K562 (cell line): ENCODE measurements around the gene AKAIN1. TPM values are rescaled to one million over a fixed set of nuclear protein-coding genes. Genes with fewer than 3 reads are reported as not detected.

Source experiments
- ATAC-seq: fragments of 200-7000 bp; cut with Tn5 transposase; 3 replicates; pipeline ENCODE4 v1.9.1; 2020; ENCODE audit warnings: moderate library complexity
- BruUV-seq: library from RNA; stranded (reverse); fragments of 400-500 nt; replicated peaks from 2 replicates; lab custom pipeline; 2021; lab: Mats Ljungman, UMichigan
- CTCF ChIA-PET: fragments of 300-600 bp; formaldehyde crosslinking; extraction: SDS; loops from one replicate; lab custom pipeline; 2021; ENCODE audit warnings: low intra/inter-chr PET ratio; lab: Yijun Ruan, JAX
- POLR2A ChIA-PET: fragments of 300-600, 350-650 bp; sonication (Branson Sonifier 250); formaldehyde crosslinking; extraction: SDS; loops from one replicate; lab custom pipeline; 2021; ENCODE audit warnings: antibody characterized with exemption, inconsistent platforms; lab: Yijun Ruan, JAX
- DNase-seq, 4 experiments: peaks; one replicate each; pipeline versions ENCODE4 v3.0.0 to v3.0.0-alpha.2; 2011 to 2018; ENCODE audit warnings: low spot score in 3 of 4, mixed read lengths in 3 of 4; ENCODE audit errors: extremely low read depth in 1 of 4
- FAIRE-seq: peaks from 2 replicates; lab custom pipeline; 2011; peaks lifted over from hg19 to GRCh38; lab: Jason Lieb, UNC
- H2AFZ ChIP-seq: 2 replicates; pipeline ENCODE4 v1.6.0; 2011; ENCODE audit warnings: low read depth, low read length, control low read depth, inconsistent platforms
- H3K27ac ChIP-seq: fragments of 200-600 bp; 3 replicates; pipeline ENCODE4 v1.8.0; 2011; ENCODE audit warnings: low read depth, mild to moderate bottlenecking, control low read depth, inconsistent platforms, low read length, moderate library complexity, mixed read lengths; ENCODE audit errors: extremely low read depth
- H3K27me3 ChIP-seq, 2 experiments: fragments of 300-600 bp in 1 of 2; 2 replicates in 1 of 2; 3 replicates in 1 of 2; pipeline versions ENCODE4 v1.6.0 to v1.8.0; 2011; ENCODE audit warnings: inconsistent platforms in 2 of 2, low read length in 2 of 2, mild to moderate bottlenecking in 1 of 2, mixed read lengths in 1 of 2, moderate library complexity in 1 of 2; ENCODE audit not compliant: control insufficient read depth in 2 of 2, insufficient read depth in 2 of 2
- H3K36me3 ChIP-seq: fragments of 300-600 bp; 3 replicates; pipeline ENCODE4 v1.8.0; 2011; ENCODE audit warnings: mild to moderate bottlenecking, low read length, inconsistent platforms; ENCODE audit not compliant: control insufficient read depth, insufficient read depth
- H3K4me1 ChIP-seq, 2 experiments: fragments of 200-600 bp in 1 of 2; replicated peaks in 1 of 2; 2 replicates in 1 of 2; 3 replicates in 1 of 2; pipeline versions ENCODE4 v1.5.1 to v1.8.0; 2011; ENCODE audit warnings: inconsistent platforms in 2 of 2, low read length in 2 of 2, mild to moderate bottlenecking in 1 of 2, mixed read lengths in 1 of 2, moderate library complexity in 1 of 2; ENCODE audit not compliant: control insufficient read depth in 2 of 2, insufficient read depth in 2 of 2
- H3K4me2 ChIP-seq: 2 replicates; pipeline ENCODE4 v1.6.1; 2011; ENCODE audit warnings: low read length, control low read depth, inconsistent platforms, mixed read lengths; ENCODE audit not compliant: insufficient read depth
- H3K4me3 ChIP-seq: fragments of 200-600 bp; sonication (generic), shearing (Covaris generic); 2 replicates; pipeline ENCODE4 v1.5.1; 2016; ENCODE audit warnings: control low read depth, inconsistent platforms
- H3K79me2 ChIP-seq: fragments of 200-600 bp; 3 replicates; pipeline ENCODE4 v1.8.0; 2011; ENCODE audit warnings: low read length, inconsistent platforms; ENCODE audit not compliant: control insufficient read depth, insufficient read depth
- H3K9ac ChIP-seq, 2 experiments: 2 replicates each; pipeline versions ENCODE4 v1.6.0 to v1.6.1; 2011; ENCODE audit warnings: low read depth in 2 of 2, low read length in 2 of 2, control low read depth in 1 of 2, inconsistent platforms in 1 of 2, mild to moderate bottlenecking in 1 of 2, mixed read lengths in 1 of 2; ENCODE audit not compliant: insufficient read depth in 1 of 2
- H3K9me1 ChIP-seq: one replicate; pipeline ENCODE4 v1.6.0; 2011; ENCODE audit warnings: inconsistent platforms, mild to moderate bottlenecking, low read length, moderate library complexity; ENCODE audit not compliant: control insufficient read depth, insufficient read depth
- H3K9me3 ChIP-seq: replicated peaks from 2 replicates; pipeline ENCODE4 v1.5.1; 2011; ENCODE audit warnings: low read depth, low read length, inconsistent platforms; ENCODE audit not compliant: control insufficient read depth, insufficient read depth
- H4K20me1 ChIP-seq: replicated peaks from 2 replicates; pipeline ENCODE4 v1.6.1; 2011; ENCODE audit warnings: low read length, inconsistent platforms, mixed read lengths; ENCODE audit not compliant: control insufficient read depth, insufficient read depth
- CHAMP1 ChIP-seq: fragments of 450-650 bp; IDR thresholded peaks from 2 replicates; pipeline ENCODE4 v1.6.1; 2016; ENCODE audit warnings: mild to moderate bottlenecking
- FIP1L1 ChIP-seq: fragments of 200-400 bp; formaldehyde crosslinking; IDR thresholded peaks from 2 replicates; pipeline ENCODE4 v1.6.1; 2018; ENCODE audit warnings: mild to moderate bottlenecking, low read depth, low read length; ENCODE audit not compliant: poor library complexity, severe bottlenecking
- ILF3 ChIP-seq: fragments of 450-650 bp; IDR thresholded peaks from 2 replicates; pipeline ENCODE4 v1.6.1; 2018; ENCODE audit warnings: antibody characterized with exemption, mild to moderate bottlenecking, moderate library complexity, borderline replicate concordance
- KAT7 ChIP-seq: sonication (generic); formaldehyde crosslinking; IDR thresholded peaks from 2 replicates; pipeline ENCODE4 v1.8.0; 2022; ENCODE audit warnings: missing genetic modification reagents, mild to moderate bottlenecking, borderline replicate concordance
- MCM5 ChIP-seq: fragments of 450-650 bp; IDR thresholded peaks from 2 replicates; pipeline ENCODE4 v1.6.1; 2016; ENCODE audit warnings: low read depth
- NFATC3 ChIP-seq: fragments of 450-650 bp; IDR thresholded peaks from 2 replicates; pipeline ENCODE4 v1.6.1; 2017; ENCODE audit warnings: mild to moderate bottlenecking
- NR2C2 ChIP-seq, 2 experiments: fragments of 200-800 bp in 1 of 2; sonication (Bioruptor generic) in 1 of 2; sonication (generic) in 1 of 2; formaldehyde crosslinking in 1 of 2; IDR thresholded peaks; 2 replicates each; pipeline versions ENCODE4 v1.6.1 to v1.8.0; 2016 to 2022; ENCODE audit warnings: mild to moderate bottlenecking in 1 of 2, missing compliant biosample characterization in 1 of 2, missing genetic modification characterization in 1 of 2, missing genetic modification reagents in 1 of 2
- SMARCB1 ChIP-seq: IDR thresholded peaks from 2 replicates; pipeline ENCODE4 v1.6.1; 2011; ENCODE audit warnings: improper control_type of control experiment, low read depth; ENCODE audit not compliant: insufficient read length
- TCF3 ChIP-seq: sonication (generic); formaldehyde crosslinking; IDR thresholded peaks from 2 replicates; pipeline ENCODE4 v1.4.0; 2020; ENCODE audit warnings: mild to moderate bottlenecking, missing genetic modification reagents
- VEZF1 ChIP-seq: fragments of 200-800 bp; sonication (Bioruptor generic); IDR thresholded peaks from 2 replicates; pipeline ENCODE4 v1.6.1; 2017; ENCODE audit warnings: missing genetic modification characterization, missing compliant biosample characterization
- ZNF217 ChIP-seq: sonication (generic); formaldehyde crosslinking; IDR thresholded peaks from 2 replicates; pipeline ENCODE4 v1.8.0; 2022; ENCODE audit warnings: mild to moderate bottlenecking, missing genetic modification reagents
- ZNF253 ChIP-seq: fragments of 250-450 bp; sonication (Bioruptor Pico); conservative IDR thresholded peaks from 2 replicates; pipeline ENCODE4 v1.6.1; 2021; ENCODE audit warnings: mild to moderate bottlenecking
- ZNF263 ChIP-seq: sonication (generic); formaldehyde crosslinking; IDR thresholded peaks from 2 replicates; pipeline ENCODE4 v1.8.0; 2022; ENCODE audit warnings: mild to moderate bottlenecking, missing genetic modification reagents, borderline replicate concordance
- ZNF696 ChIP-seq: fragments of 250-450 bp; sonication (Bioruptor Pico); conservative IDR thresholded peaks from 2 replicates; pipeline ENCODE4 v1.4.0; 2020; ENCODE audit warnings: mild to moderate bottlenecking, moderate library complexity
- ZNF79 ChIP-seq: fragments of 250-450 bp; sonication (Bioruptor Pico); IDR thresholded peaks from 2 replicates; pipeline ENCODE4 v1.4.0; 2020; ENCODE audit warnings: low read depth, mild to moderate bottlenecking, moderate library complexity
- WGBS: fragments of 100-300 bp; shearing (Covaris generic); methylation state at CpG from one replicate; pipeline ENCODE4 v1.1.6; 2016; ENCODE audit warnings: low coverage, mixed read lengths; ENCODE audit not compliant: insufficient coverage; ENCODE audit errors: missing lambda C conversion rate; 5-methylcytosine and 5-hydroxymethylcytosine counted together
- in situ Hi-C: fragments of 300-500 bp; cut with MboI; formaldehyde crosslinking; loops from 4 replicates; pipeline ENCODE4 v1.15.0; 2018; ENCODE audit warnings: inconsistent platforms, mixed read lengths
- intact Hi-C: fragments of 100-400 bp; cut with micrococcal nuclease; formaldehyde crosslinking; loops from 2 replicates; pipeline ENCODE4 v1.14.2; 2022
- polyA plus RNA-seq, 8 experiments: library from polyadenylated mRNA; depleted of rRNA in 4 of 8; stranded (reverse) in 5 of 8; unstranded in 3 of 8; fragments of >200 nt; fragmentation: Nextera tagmentation in 2 of 8; fragmentation: Illumina TruSeq in 1 of 8; extraction: Ambion mirVana in 2 of 8; extraction: Trizol in 1 of 8; gene quantifications; 2 replicates each; pipeline versions ENCODE4 v1.2.1 to v1.2.3, GENCODE V29; 2011 to 2014; ENCODE audit warnings: inconsistent platforms in 1 of 8, missing spikeins in 1 of 8
- total RNA-seq, 7 experiments: library from RNA; depleted of rRNA in 6 of 7; stranded (reverse); fragments of >200 nt in 6 of 7; fragmentation: Illumina TruSeq in 2 of 7; extraction: Trizol in 2 of 7; gene quantifications; 2 replicates each; pipeline versions ENCODE4 v1.2.1 to v1.2.3, GENCODE V29; 2011 to 2021; ENCODE audit warnings: low replicate concordance in 1 of 7
- TF ChIP-seq, protein P1 (sequence below): fragments of 250-450 bp; sonication (Bioruptor Pico); IDR thresholded peaks from 2 replicates; pipeline ENCODE4 v1.4.0; 2020; ENCODE audit warnings: mild to moderate bottlenecking, moderate library complexity, borderline replicate concordance

Gene AKAIN1
- total and polyA plus RNA-seq, 9 of the 15 experiments (the other 6 are each of a cell fraction or from before 2014, with no cell fraction given), result not detected

GRCh38 chr18:5173646-5174045, 23.4 kb downstream of the AKAIN1 start (continued):
- TF ChIP-seq CHAMP1 (no peak), NR2C2 (CRISPR knock-in tag; IDR thresholded peaks at IDR 0.05) (no peak), NR2C2 (tag; IDR thresholded peaks at IDR 0.05) (no peak), SMARCB1 (no peak), ZNF79 (CRISPR knock-in tag) (no peak), MCM5 (no peak), NFATC3 (no peak), FIP1L1 (no peak)

GRCh38 chr18:5173236-5173635, 23.8 kb downstream of the AKAIN1 start:
- no peak overlapping the region for H3K27ac ChIP-seq
- no peak overlapping the region for H3K4me2 ChIP-seq
- H3K4me1 ChIP-seq, result no peaks in the 10 kb centered on the region
- ChIA-PET POLR2A (no interaction called here), CTCF (no interaction called here)
- FAIRE-seq (no peak), ATAC-seq (no peak), DNase-seq (no peak)
- H3K36me3 ChIP-seq, result no peaks in the 10 kb centered on the region
- WGBS, result 0% methylated on average over 2 of the region's 2 CpGs
- no peak overlapping the region for H2AFZ ChIP-seq
- no peaks in the 10 kb centered on the region for H3K27me3 ChIP-seq
- in situ Hi-C loops, result no loop called here
- no peaks in the 10 kb centered on the region for H3K9me3 ChIP-seq
- H4K20me1 ChIP-seq, result no peaks in the 10 kb centered on the region
- no peak overlapping the region for H3K4me3 ChIP-seq
- no peak overlapping the region for H3K9ac ChIP-seq
- H3K9me1 ChIP-seq, result no peaks in the 10 kb centered on the region
- intact Hi-C loops, result no loop called here
- no peaks in the 10 kb centered on the region for H3K79me2 ChIP-seq
- BruUV-seq, result no TSS peak
- TF ChIP-seq ILF3 (no peak), ZNF217 (CRISPR knock-in tag) (no peak), VEZF1 (CRISPR knock-in tag) (no peak), TCF3 (CRISPR knock-in tag) (no peak), KAT7 (CRISPR knock-in tag) (no peak), ZNF253 (CRISPR knock-in tag) (no peak), ZNF263 (CRISPR knock-in tag) (no peak), ZNF696 (no peak)
- TF ChIP-seq, protein P1, sequence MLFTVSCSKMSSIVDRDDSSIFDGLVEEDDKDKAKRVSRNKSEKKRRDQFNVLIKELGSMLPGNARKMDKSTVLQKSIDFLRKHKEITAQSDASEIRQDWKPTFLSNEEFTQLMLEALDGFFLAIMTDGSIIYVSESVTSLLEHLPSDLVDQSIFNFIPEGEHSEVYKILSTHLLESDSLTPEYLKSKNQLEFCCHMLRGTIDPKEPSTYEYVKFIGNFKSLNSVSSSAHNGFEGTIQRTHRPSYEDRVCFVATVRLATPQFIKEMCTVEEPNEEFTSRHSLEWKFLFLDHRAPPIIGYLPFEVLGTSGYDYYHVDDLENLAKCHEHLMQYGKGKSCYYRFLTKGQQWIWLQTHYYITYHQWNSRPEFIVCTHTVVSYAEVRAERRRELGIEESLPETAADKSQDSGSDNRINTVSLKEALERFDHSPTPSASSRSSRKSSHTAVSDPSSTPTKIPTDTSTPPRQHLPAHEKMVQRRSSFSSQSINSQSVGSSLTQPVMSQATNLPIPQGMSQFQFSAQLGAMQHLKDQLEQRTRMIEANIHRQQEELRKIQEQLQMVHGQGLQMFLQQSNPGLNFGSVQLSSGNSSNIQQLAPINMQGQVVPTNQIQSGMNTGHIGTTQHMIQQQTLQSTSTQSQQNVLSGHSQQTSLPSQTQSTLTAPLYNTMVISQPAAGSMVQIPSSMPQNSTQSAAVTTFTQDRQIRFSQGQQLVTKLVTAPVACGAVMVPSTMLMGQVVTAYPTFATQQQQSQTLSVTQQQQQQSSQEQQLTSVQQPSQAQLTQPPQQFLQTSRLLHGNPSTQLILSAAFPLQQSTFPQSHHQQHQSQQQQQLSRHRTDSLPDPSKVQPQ (CRISPR knock-in tag), result no peak
